HEK293 (cell line): ENCODE measurements around the gene RASSF3.

Experiments
- CTCF ChIA-PET: fragments of 350-600 bp; formaldehyde crosslinking; extraction: SDS; loops from one replicate; lab custom pipeline; 2021; ENCODE audit warnings: antibody characterized with exemption; lab: Yijun Ruan, JAX
- POLR2A ChIA-PET: fragments of 300-600 bp; formaldehyde crosslinking; extraction: SDS; loops from one replicate; lab custom pipeline; 2020; ENCODE audit warnings: antibody characterized with exemption, inconsistent platforms; lab: Yijun Ruan, JAX
- H3K27ac ChIP-seq: fragments of 200-500 bp; sonication (Bioruptor generic); 2 replicates; pipeline ENCODE4 v1.5.1; 2014; ENCODE audit warnings: low read depth, low read length, control low read depth, inconsistent platforms; ENCODE audit errors: extremely low read depth
- H3K36me3 ChIP-seq, 2 experiments: fragments of 200-500 bp in 1 of 2; sonication (Bioruptor generic) in 1 of 2; 1 replicate in 1 of 2; 2 replicates in 1 of 2; pipeline ENCODE4 v1.5.1; 2014 to 2017; ENCODE audit warnings: inconsistent platforms in 2 of 2, low read length in 2 of 2; ENCODE audit not compliant: control insufficient read depth in 2 of 2, insufficient read depth in 1 of 2
- H3K4me1 ChIP-seq: fragments of 200-500 bp; sonication (Bioruptor generic); 2 replicates; pipeline ENCODE4 v1.5.1; 2014; ENCODE audit warnings: mild to moderate bottlenecking, low read length, inconsistent platforms; ENCODE audit not compliant: control insufficient read depth, insufficient read depth
- H3K4me3 ChIP-seq: 2 replicates; pipeline ENCODE4 v1.5.1; 2011; ENCODE audit warnings: low read depth, mild to moderate bottlenecking, control low read depth, low read length, moderate library complexity
- H3K9me3 ChIP-seq: fragments of 200-500 bp; sonication (Bioruptor generic); 2 replicates; pipeline ENCODE4 v1.5.1; 2014; ENCODE audit warnings: low read depth, low read length, inconsistent platforms; ENCODE audit not compliant: control insufficient read depth, insufficient read depth
- HOXD13 ChIP-seq: sonication (generic); formaldehyde crosslinking; IDR thresholded peaks from 2 replicates; pipeline ENCODE4 v1.8.0; 2022; ENCODE audit warnings: missing genetic modification reagents, borderline replicate concordance
- KLF10 ChIP-seq: fragments of 450-650 bp; IDR thresholded peaks from 2 replicates; pipeline ENCODE4 v1.5.1; 2018; ENCODE audit warnings: missing biosample characterization, mild to moderate bottlenecking, missing genetic modification characterization
- KLF17 ChIP-seq: fragments of 450-650 bp; formaldehyde crosslinking; IDR thresholded peaks from 2 replicates; pipeline ENCODE4 v1.5.1; 2016; ENCODE audit warnings: missing biosample characterization, missing genetic modification characterization
- YY2 ChIP-seq: fragments of 450-650 bp; formaldehyde crosslinking; IDR thresholded peaks from 2 replicates; pipeline ENCODE4 v1.5.1; 2016; ENCODE audit warnings: missing biosample characterization, missing genetic modification characterization
- ZBTB44 ChIP-seq: fragments of 450-650 bp; IDR thresholded peaks from 2 replicates; pipeline ENCODE4 v1.5.1; 2018; ENCODE audit warnings: missing biosample characterization, mild to moderate bottlenecking, missing genetic modification characterization
- ZNF114 ChIP-seq: fragments of 450-650 bp; formaldehyde crosslinking; IDR thresholded peaks from 2 replicates; pipeline ENCODE4 v1.5.0; 2017; ENCODE audit warnings: missing biosample characterization, missing genetic modification characterization
- ZNF174 ChIP-seq: fragments of 450-650 bp; formaldehyde crosslinking; IDR thresholded peaks from 2 replicates; pipeline ENCODE4 v1.5.0; 2017; ENCODE audit warnings: missing biosample characterization, mild to moderate bottlenecking, missing genetic modification characterization
- ZNF211 ChIP-seq: fragments of 450-650 bp; formaldehyde crosslinking; IDR thresholded peaks from 2 replicates; pipeline ENCODE4 v1.5.1; 2016; ENCODE audit warnings: low read depth, missing biosample characterization, missing genetic modification characterization
- ZNF214 ChIP-seq: fragments of 450-650 bp; formaldehyde crosslinking; IDR thresholded peaks from 2 replicates; pipeline ENCODE4 v1.5.1; 2017; ENCODE audit warnings: missing biosample characterization, mild to moderate bottlenecking, missing genetic modification characterization, borderline replicate concordance
- ZNF223 ChIP-seq: fragments of 450-650 bp; formaldehyde crosslinking; IDR thresholded peaks from 2 replicates; pipeline ENCODE4 v1.5.1; 2016; ENCODE audit warnings: missing biosample characterization, missing genetic modification characterization
- ZNF366 ChIP-seq: fragments of 450-650 bp; formaldehyde crosslinking; conservative IDR thresholded peaks from 2 replicates; pipeline ENCODE4 v1.5.1; 2016; ENCODE audit warnings: missing biosample characterization, missing genetic modification characterization
- ZNF404 ChIP-seq: fragments of 450-650 bp; formaldehyde crosslinking; IDR thresholded peaks from 2 replicates; pipeline ENCODE4 v1.5.1; 2017; ENCODE audit warnings: missing biosample characterization, missing genetic modification characterization
- ZNF530 ChIP-seq: fragments of 450-650 bp; formaldehyde crosslinking; IDR thresholded peaks from 2 replicates; pipeline ENCODE4 v1.5.1; 2016; ENCODE audit warnings: low read depth, missing biosample characterization, missing genetic modification characterization
- ZNF549 ChIP-seq: fragments of 450-650 bp; IDR thresholded peaks from 2 replicates; pipeline ENCODE4 v1.5.1; 2018; ENCODE audit warnings: missing biosample characterization, missing genetic modification characterization, mild to moderate bottlenecking, inconsistent platforms, moderate library complexity
- ZNF660 ChIP-seq: fragments of 450-650 bp; IDR thresholded peaks from 2 replicates; pipeline ENCODE4 v1.5.1; 2018; ENCODE audit warnings: missing biosample characterization, mild to moderate bottlenecking, missing genetic modification characterization
- ZSCAN23 ChIP-seq: fragments of 450-650 bp; formaldehyde crosslinking; IDR thresholded peaks from 2 replicates; pipeline ENCODE4 v1.5.1; 2016; ENCODE audit warnings: missing biosample characterization, missing genetic modification characterization
- TF ChIP-seq, protein P1 (sequence below): fragments of 450-650 bp; formaldehyde crosslinking; IDR thresholded peaks from 2 replicates; pipeline ENCODE4 v1.5.1; 2016; ENCODE audit warnings: missing biosample characterization, missing genetic modification characterization
- TF ChIP-seq, protein P2 (sequence below): fragments of 450-650 bp; IDR thresholded peaks from 2 replicates; pipeline ENCODE4 v1.5.1; 2018; ENCODE audit warnings: missing biosample characterization, missing genetic modification characterization
- TF ChIP-seq, protein P3 (sequence below): fragments of 450-650 bp; formaldehyde crosslinking; IDR thresholded peaks from 2 replicates; pipeline ENCODE4 v1.5.1; 2016; ENCODE audit warnings: missing biosample characterization, missing genetic modification characterization
- TF ChIP-seq, protein P4 (sequence below): fragments of 450-650 bp; formaldehyde crosslinking; IDR thresholded peaks from 2 replicates; pipeline ENCODE4 v1.5.1; 2017; ENCODE audit warnings: missing biosample characterization, missing genetic modification characterization

RASSF3 gene

DNA sequence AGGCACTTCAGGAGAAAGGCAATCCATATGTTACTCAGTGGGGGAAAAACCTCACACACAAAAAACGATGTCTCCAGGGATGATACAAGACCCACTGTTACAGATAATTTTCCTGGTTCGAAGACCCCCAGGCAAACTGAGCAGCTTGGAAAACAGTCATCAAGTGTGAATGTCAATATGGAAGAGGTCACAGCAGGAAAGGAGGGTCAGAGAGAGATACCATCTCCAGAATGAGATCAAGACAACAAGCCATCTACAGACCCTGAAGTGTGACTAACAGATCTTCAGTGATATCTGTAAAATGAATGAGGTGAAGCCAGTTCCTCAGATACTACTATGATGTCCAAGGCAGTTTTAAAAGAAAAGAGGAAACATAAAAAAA is 120.3 kb downstream of the RASSF3 start:
- H3K9me3 ChIP-seq, result no peaks in the 10 kb centered on the region
- H3K36me3 ChIP-seq, result peaks cover 4 to 28% of the 10 kb centered on the region in 2 experiments
- CTCF ChIA-PET, result interaction anchor here (0.8 kb wide), 1 partner anchor 71 kb away, joined by 4 read pairs; no protein-coding TSS in a partner anchor
- POLR2A ChIA-PET, result interaction anchor here (0.6 kb wide), 1 partner anchor 1109 kb away, joined by 3 read pairs; no protein-coding TSS in a partner anchor
- no peak overlapping the region for H3K4me3 ChIP-seq
- H3K4me1 ChIP-seq, result no peaks in the 10 kb centered on the region
- no peak overlapping the region for H3K27ac ChIP-seq
- TF ChIP-seq, protein P1, sequence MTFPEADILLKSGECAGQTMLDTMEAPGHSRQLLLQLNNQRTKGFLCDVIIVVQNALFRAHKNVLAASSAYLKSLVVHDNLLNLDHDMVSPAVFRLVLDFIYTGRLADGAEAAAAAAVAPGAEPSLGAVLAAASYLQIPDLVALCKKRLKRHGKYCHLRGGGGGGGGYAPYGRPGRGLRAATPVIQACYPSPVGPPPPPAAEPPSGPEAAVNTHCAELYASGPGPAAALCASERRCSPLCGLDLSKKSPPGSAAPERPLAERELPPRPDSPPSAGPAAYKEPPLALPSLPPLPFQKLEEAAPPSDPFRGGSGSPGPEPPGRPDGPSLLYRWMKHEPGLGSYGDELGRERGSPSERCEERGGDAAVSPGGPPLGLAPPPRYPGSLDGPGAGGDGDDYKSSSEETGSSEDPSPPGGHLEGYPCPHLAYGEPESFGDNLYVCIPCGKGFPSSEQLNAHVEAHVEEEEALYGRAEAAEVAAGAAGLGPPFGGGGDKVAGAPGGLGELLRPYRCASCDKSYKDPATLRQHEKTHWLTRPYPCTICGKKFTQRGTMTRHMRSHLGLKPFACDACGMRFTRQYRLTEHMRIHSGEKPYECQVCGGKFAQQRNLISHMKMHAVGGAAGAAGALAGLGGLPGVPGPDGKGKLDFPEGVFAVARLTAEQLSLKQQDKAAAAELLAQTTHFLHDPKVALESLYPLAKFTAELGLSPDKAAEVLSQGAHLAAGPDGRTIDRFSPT, result no peak
- no peak for TF ChIP-seq HOXD13 (CRISPR knock-in tag)
- no peak for TF ChIP-seq YY2 (tag by site-specific recombination)
- no peak for TF ChIP-seq KLF17 (tag by site-specific recombination)
- TF ChIP-seq ZNF114, result no peak
- TF ChIP-seq ZNF366, result no peak
- TF ChIP-seq, protein P2, sequence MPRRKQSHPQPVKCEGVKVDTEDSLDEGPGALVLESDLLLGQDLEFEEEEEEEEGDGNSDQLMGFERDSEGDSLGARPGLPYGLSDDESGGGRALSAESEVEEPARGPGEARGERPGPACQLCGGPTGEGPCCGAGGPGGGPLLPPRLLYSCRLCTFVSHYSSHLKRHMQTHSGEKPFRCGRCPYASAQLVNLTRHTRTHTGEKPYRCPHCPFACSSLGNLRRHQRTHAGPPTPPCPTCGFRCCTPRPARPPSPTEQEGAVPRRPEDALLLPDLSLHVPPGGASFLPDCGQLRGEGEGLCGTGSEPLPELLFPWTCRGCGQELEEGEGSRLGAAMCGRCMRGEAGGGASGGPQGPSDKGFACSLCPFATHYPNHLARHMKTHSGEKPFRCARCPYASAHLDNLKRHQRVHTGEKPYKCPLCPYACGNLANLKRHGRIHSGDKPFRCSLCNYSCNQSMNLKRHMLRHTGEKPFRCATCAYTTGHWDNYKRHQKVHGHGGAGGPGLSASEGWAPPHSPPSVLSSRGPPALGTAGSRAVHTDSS (tag by site-specific recombination), result no peak
- TF ChIP-seq ZNF223 (tag by site-specific recombination), result no peak
- no peak for TF ChIP-seq ZBTB44 (tag by site-specific recombination)
- TF ChIP-seq, protein P3, sequence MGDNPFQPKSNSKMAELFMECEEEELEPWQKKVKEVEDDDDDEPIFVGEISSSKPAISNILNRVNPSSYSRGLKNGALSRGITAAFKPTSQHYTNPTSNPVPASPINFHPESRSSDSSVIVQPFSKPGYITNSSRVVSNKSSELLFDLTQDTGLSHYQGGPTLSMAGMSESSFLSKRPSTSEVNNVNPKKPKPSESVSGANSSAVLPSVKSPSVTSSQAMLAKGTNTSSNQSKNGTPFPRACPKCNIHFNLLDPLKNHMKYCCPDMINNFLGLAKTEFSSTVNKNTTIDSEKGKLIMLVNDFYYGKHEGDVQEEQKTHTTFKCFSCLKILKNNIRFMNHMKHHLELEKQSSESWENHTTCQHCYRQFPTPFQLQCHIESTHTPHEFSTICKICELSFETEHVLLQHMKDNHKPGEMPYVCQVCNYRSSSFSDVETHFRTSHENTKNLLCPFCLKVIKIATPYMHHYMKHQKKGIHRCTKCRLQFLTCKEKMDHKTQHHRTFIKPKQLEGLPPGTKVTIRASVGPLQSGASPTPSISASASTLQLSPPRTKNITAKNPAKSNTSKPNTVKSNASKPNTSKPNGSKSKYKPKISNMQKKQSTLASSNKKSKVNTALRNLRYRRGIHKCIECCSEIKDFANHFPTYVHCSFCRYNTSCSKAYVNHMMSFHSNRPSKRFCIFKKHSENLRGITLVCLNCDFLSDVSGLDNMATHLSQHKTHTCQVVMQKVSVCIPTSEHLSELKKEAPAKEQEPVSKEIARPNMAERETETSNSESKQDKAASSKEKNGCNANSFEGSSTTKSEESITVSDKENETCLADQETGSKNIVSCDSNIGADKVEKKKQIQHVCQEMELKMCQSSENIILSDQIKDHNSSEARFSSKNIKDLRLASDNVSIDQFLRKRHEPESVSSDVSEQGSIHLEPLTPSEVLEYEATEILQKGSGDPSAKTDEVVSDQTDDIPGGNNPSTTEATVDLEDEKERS, result no peak
- TF ChIP-seq ZNF530 (tag by site-specific recombination), result no peak
- TF ChIP-seq ZNF174 (tag by site-specific recombination), result no peak
- TF ChIP-seq ZNF214 (tag by site-specific recombination), result no peak
- no peak for TF ChIP-seq KLF10 (tag by site-specific recombination)
- TF ChIP-seq ZSCAN23 (tag by site-specific recombination), result no peak
- TF ChIP-seq, protein P4, sequence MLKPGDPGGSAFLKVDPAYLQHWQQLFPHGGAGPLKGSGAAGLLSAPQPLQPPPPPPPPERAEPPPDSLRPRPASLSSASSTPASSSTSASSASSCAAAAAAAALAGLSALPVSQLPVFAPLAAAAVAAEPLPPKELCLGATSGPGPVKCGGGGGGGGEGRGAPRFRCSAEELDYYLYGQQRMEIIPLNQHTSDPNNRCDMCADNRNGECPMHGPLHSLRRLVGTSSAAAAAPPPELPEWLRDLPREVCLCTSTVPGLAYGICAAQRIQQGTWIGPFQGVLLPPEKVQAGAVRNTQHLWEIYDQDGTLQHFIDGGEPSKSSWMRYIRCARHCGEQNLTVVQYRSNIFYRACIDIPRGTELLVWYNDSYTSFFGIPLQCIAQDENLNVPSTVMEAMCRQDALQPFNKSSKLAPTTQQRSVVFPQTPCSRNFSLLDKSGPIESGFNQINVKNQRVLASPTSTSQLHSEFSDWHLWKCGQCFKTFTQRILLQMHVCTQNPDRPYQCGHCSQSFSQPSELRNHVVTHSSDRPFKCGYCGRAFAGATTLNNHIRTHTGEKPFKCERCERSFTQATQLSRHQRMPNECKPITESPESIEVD (tag by site-specific recombination), result no peak
- no peak for TF ChIP-seq ZNF211
- no peak for TF ChIP-seq ZNF404 (tag by site-specific recombination)
- TF ChIP-seq ZNF549 (tag by site-specific recombination), result no peak
- no peak for TF ChIP-seq ZNF660
